ENCODE results near the gene CPSF4. TPM values are rescaled to one million over a fixed set of nuclear protein-coding genes. Genes with fewer than 3 reads are reported as not detected.
"Not testable (repeated sequence)": the region's sequence is repeated elsewhere in the genome, so short reads cannot be mapped to it uniquely, and the experiment has no call there.

CPSF4 gene
- total and polyA plus RNA-seq, 3 experiments from 2014 or later, result 22.7 to 66.6 (median 58.7) TPM

- ChIA-PET CTCF (interaction anchor here (1.0 to 2.0 kb wide), 4 partner anchors 25 to 118 kb away, joined by 3 to 7 read pairs (median 5); partner anchors contain the start of gene ZNF655), POLR2A (interaction anchor here (0.7 to 1.9 kb wide), 10 partner anchors 25 to 125 kb away, joined by 3 to 24 read pairs (median 4); partner anchors contain the start of genes BUD31, FAM200A, PDAP1 and ZNF655)
- peak in 3 of 5 donors; percentile 8 to 59 (median 54) for DNase-seq
- peak overlapping the region; percentile 99 for H3K27ac ChIP-seq (ENCODE audit: low read depth, low read length)
- Mint-ChIP-seq H3K27ac (peak overlapping the region; percentile 90 to 100 (median 99)), H3K9me3 (peaks cover 0 to 1% (median 1%) of the 10 kb centered on the region in 5 donors), H3K4me1 (peaks cover 21 to 46% (median 45%) of the 10 kb centered on the region in 3 donors), H3K4me3 (peak overlapping the region; percentile 94 to 100 (median 99)), H3K36me3 (peaks cover 10 to 44% (median 12%) of the 10 kb centered on the region in 3 donors), H3K27me3 (no peaks in the 10 kb centered on the region)
- H3K27me3 ChIP-seq (ENCODE audit: insufficient read depth, low read length, poor library complexity, severe bottlenecking), result no peaks in the 10 kb centered on the region
- peaks cover 6% of the 10 kb centered on the region for H3K36me3 ChIP-seq (ENCODE audit: insufficient read depth, low read length)
- peak overlapping the region; percentile 98 for H3K4me3 ChIP-seq (ENCODE audit: low read length)
- H3K9me3 ChIP-seq (ENCODE audit: low read length), result peaks cover under 1% of the 10 kb centered on the region
- H3K4me1 ChIP-seq (ENCODE audit: insufficient read depth, low read length), result peaks cover 29% of the 10 kb centered on the region
Measured at GRCh38 chr7:99499371-99499720, 60.6 kb downstream of the CPSF4 start.

DNA sequence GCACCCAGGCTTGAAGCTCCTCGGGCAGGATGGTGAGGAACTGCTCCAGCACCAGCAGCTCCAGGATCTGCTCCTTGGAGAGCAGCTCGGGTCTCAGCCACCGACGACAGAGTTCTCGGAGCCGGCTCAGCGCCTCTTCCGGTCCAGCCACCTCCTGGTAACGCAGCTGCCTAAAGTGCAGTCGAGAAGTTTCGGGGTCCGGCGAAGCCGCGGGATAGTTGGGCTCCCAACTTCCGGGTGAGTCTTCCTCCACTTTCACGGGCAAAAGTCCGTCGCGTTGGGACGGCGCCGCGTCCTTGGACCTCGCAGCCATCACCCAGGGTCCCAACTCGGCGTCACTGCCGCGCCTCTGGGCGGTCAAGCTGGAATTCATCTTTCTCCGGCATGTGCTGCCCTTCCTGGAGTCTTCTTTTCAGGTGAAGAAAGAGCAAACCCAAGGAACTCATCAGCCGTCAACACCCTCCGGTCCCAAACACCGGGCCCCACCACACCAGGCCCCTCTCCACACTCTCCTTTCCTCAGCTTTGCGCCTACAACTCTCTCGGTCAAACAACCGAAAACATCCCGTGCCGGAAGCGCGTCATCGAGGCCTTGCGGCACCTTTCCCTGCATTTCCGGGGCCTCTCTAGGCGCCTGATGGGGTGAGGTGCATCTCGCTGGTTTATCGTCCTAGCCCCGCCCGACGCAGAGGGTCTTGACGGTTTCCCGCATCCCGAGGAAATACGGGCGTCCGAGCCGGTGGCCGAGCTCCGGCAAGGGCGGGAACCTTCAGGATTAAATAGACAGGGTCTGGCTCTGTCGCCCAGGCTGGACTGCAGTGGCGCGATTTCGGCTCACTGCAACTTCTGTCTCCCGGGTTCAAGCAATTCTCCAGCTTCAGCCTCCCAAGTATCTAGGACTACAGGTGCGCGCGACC, 61.2 kb downstream of the CPSF4 start, which contains the start of gene ZNF394:
Gene ZNF394 (minus strand): TSS at position 561 of the 916 bp plus-strand sequence. CDS start 188 bp downstream, at position 373.
- H3K27me3 ChIP-seq (ENCODE audit: insufficient read depth, low read length, poor library complexity, severe bottlenecking), result no peaks in the 10 kb centered on the region
- Mint-ChIP-seq H3K36me3 (peaks cover 7 to 44% (median 11%) of the 10 kb centered on the region in 3 donors), H3K4me1 (peaks cover 21 to 50% (median 46%) of the 10 kb centered on the region in 3 donors), H3K9me3 (no peaks in the 10 kb centered on the region), H3K27me3 (no peaks in the 10 kb centered on the region), H3K4me3 (peak within 1 kb of the TSS; percentile 94 to 100 (median 99)), H3K27ac (peak within 1 kb of the TSS; percentile 90 to 100 (median 99))
- no peaks in the 10 kb centered on the region for H3K9me3 ChIP-seq (ENCODE audit: low read length)
- DNase-seq, result peak; percentile 83 to 93 (median 84)
- POLR2A ChIA-PET, result interaction anchor here (0.5 to 1.9 kb wide), 13 partner anchors 26 to 124 kb away, joined by 3 to 24 read pairs (median 4); partner anchors contain the start of genes BUD31, FAM200A, PDAP1 and PTCD1
- peaks cover 5% of the 10 kb centered on the region for H3K36me3 ChIP-seq (ENCODE audit: insufficient read depth, low read length)
- H3K4me1 ChIP-seq (ENCODE audit: insufficient read depth, low read length), result peaks cover 29% of the 10 kb centered on the region
- CTCF ChIA-PET, result interaction anchor here (1.0 to 2.0 kb wide), 4 partner anchors 26 to 117 kb away, joined by 3 to 7 read pairs (median 5); partner anchors contain the start of gene ZNF655
- peak within 1 kb of the TSS; percentile 99 for H3K27ac ChIP-seq (ENCODE audit: low read depth, low read length)
- H3K4me3 ChIP-seq (ENCODE audit: low read length), result peak within 1 kb of the TSS; percentile 98

- DNase-seq, result no peak
- ChIA-PET POLR2A (interaction anchor here (0.5 to 1.9 kb wide), 12 partner anchors 34 to 125 kb away, joined by 3 to 24 read pairs (median 4); partner anchors contain the start of genes BUD31, FAM200A, PDAP1 and PTCD1), CTCF (interaction anchor here (1.6 to 2.0 kb wide), 3 partner anchors 27 to 117 kb away, joined by 4 to 7 read pairs (median 6); partner anchors contain the start of gene ZNF655)
- peaks cover 5% of the 10 kb centered on the region for H3K36me3 ChIP-seq (ENCODE audit: insufficient read depth, low read length)
- no peaks in the 10 kb centered on the region for H3K9me3 Mint-ChIP-seq
- H3K4me3 ChIP-seq (ENCODE audit: low read length), result peak overlapping the region; percentile 98
- peak overlapping the region; percentile 94 to 100 (median 99) for H3K4me3 Mint-ChIP-seq
- no peaks in the 10 kb centered on the region for H3K27me3 Mint-ChIP-seq
- no peaks in the 10 kb centered on the region for H3K27me3 ChIP-seq (ENCODE audit: insufficient read depth, low read length, poor library complexity, severe bottlenecking)
- no peaks in the 10 kb centered on the region for H3K9me3 ChIP-seq (ENCODE audit: low read length)
- H3K4me1 ChIP-seq (ENCODE audit: insufficient read depth, low read length), result peaks cover 34% of the 10 kb centered on the region
- H3K27ac Mint-ChIP-seq, result peak overlapping the region; percentile 90 to 100 (median 99)
- peaks cover 7 to 41% (median 11%) of the 10 kb centered on the region in 3 donors for H3K36me3 Mint-ChIP-seq
- peaks cover 25 to 57% (median 50%) of the 10 kb centered on the region in 3 donors for H3K4me1 Mint-ChIP-seq
- peak overlapping the region; percentile 99 for H3K27ac ChIP-seq (ENCODE audit: low read depth, low read length)
Measured at GRCh38 chr7:99500637-99501009, 61.9 kb downstream of the CPSF4 start.

DNA sequence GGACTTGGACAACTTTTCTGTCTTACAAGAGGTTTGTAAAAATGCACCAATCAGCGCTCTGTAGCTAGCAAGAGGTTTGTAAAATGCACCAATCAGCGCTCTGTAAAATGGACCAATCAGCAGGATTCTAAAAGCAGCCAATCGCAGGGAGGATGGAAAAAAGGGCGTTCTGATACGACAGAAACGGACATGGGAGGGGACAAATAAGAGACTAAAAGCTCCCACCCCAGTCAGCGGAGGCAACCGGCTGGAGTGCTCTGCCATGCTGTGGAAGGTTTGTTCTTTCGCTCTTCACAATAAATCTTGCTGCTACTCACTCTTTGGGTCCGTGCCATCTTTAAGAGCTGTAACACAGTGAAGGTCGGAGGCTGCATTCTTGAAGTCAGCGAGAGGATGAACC, 62.5 kb downstream of the CPSF4 start:
- not testable (repeated sequence) for H3K36me3 ChIP-seq (ENCODE audit: insufficient read depth, low read length); H3K4me3 ChIP-seq (ENCODE audit: low read length); H3K27ac ChIP-seq (ENCODE audit: low read depth, low read length); H3K27me3 ChIP-seq (ENCODE audit: insufficient read depth, low read length, poor library complexity, severe bottlenecking); H3K27me3 Mint-ChIP-seq; H3K9me3 ChIP-seq (ENCODE audit: low read length); H3K9me3 Mint-ChIP-seq; DNase-seq
- peaks cover 38% of the 10 kb centered on the region for H3K4me1 ChIP-seq (ENCODE audit: insufficient read depth, low read length)
- peaks cover 7 to 38% (median 8%) of the 10 kb centered on the region in 3 donors for H3K36me3 Mint-ChIP-seq
- H3K27ac Mint-ChIP-seq, result peak overlapping the region in 4 of 8 donors; percentile 40 to 90 (median 59)
- peak overlapping the region; percentile 94 to 100 (median 99) for H3K4me3 Mint-ChIP-seq
- H3K4me1 Mint-ChIP-seq, result peaks cover 28 to 60% (median 54%) of the 10 kb centered on the region in 3 donors
- CTCF ChIA-PET, result interaction anchor here (2.0 kb wide), 1 partner anchor 27 kb away, joined by 6 read pairs; no protein-coding TSS in a partner anchor
- POLR2A ChIA-PET, result interaction anchor here (0.6 to 1.1 kb wide), 2 partner anchors 57 to 124 kb away, joined by 3 to 4 read pairs; no protein-coding TSS in a partner anchor

DNA sequence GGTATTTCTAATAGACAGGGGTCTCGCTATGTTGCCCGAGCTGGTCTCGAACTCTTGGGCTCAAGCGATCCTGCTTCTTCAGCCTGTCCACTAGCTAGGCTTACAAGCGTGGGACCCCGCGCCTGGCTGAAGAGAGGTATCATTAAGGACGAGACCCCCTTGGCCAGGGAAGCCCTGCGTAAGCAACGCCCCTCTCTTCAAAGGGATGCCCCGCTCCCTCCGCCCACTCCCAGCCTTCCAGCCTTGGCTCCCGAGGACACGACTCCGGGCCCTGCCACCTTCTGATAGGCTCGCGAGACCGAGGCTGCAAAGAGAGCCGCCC, 65.5 kb downstream of the CPSF4 start:
- peaks cover 0 to 3% of the 10 kb centered on the region in 2 donors for H3K27me3 Mint-ChIP-seq
- peaks cover 0 to 22% (median 0%) of the 10 kb centered on the region in 3 donors for H3K36me3 Mint-ChIP-seq
- no peak for DNase-seq
- no peaks in the 10 kb centered on the region for H3K9me3 Mint-ChIP-seq
- ChIA-PET POLR2A (interaction anchor here (0.5 to 3.3 kb wide), 13 partner anchors 8 to 1082 kb away, joined by 3 to 34 read pairs (median 5); partner anchors contain the start of genes ATP5MF, BUD31, CPSF4 and FAM200A), CTCF (interaction anchor here (0.7 to 2.0 kb wide), 7 partner anchors 10 to 96 kb away, joined by 3 to 6 read pairs (median 3); partner anchors contain the start of genes BUD31, PDAP1 and ZNF655)
- peak overlapping the region; percentile 94 for H3K4me3 ChIP-seq (ENCODE audit: low read length)
- no peaks in the 10 kb centered on the region for H3K27me3 ChIP-seq (ENCODE audit: insufficient read depth, low read length, poor library complexity, severe bottlenecking)
- no peaks in the 10 kb centered on the region for H3K36me3 ChIP-seq (ENCODE audit: insufficient read depth, low read length)
- peak overlapping the region; percentile 75 for H3K27ac ChIP-seq (ENCODE audit: low read depth, low read length)
- no peaks in the 10 kb centered on the region for H3K9me3 ChIP-seq (ENCODE audit: low read length)
- peak overlapping the region; percentile 94 to 100 (median 97) for H3K4me3 Mint-ChIP-seq
- peaks cover 23 to 51% (median 41%) of the 10 kb centered on the region in 3 donors for H3K4me1 Mint-ChIP-seq
- H3K27ac Mint-ChIP-seq, result peak overlapping the region; percentile 92 to 100 (median 99)
- H3K4me1 ChIP-seq (ENCODE audit: insufficient read depth, low read length), result peaks cover 26% of the 10 kb centered on the region

- peak; percentile 95 to 98 (median 97) for DNase-seq
- no peaks in the 10 kb centered on the region for H3K36me3 ChIP-seq (ENCODE audit: insufficient read depth, low read length)
- peaks cover 0 to 18% (median 0%) of the 10 kb centered on the region in 3 donors for H3K36me3 Mint-ChIP-seq
- H3K4me3 Mint-ChIP-seq, result peak within 1 kb of the TSS; percentile 94 to 100 (median 97)
- H3K9me3 Mint-ChIP-seq, result no peaks in the 10 kb centered on the region
- no peaks in the 10 kb centered on the region for H3K27me3 ChIP-seq (ENCODE audit: insufficient read depth, low read length, poor library complexity, severe bottlenecking)
- ChIA-PET CTCF (interaction anchor here (0.7 to 2.0 kb wide), 8 partner anchors 9 to 96 kb away, joined by 3 to 6 read pairs (median 3); partner anchors contain the start of genes ATP5MF, BUD31, PDAP1 and ZNF655), POLR2A (interaction anchor here (0.5 to 3.3 kb wide), 14 partner anchors 9 to 1081 kb away, joined by 3 to 34 read pairs (median 6); partner anchors contain the start of genes ATP5MF, BUD31, CPSF4 and FAM200A)
- peak within 1 kb of the TSS; percentile 75 for H3K27ac ChIP-seq (ENCODE audit: low read depth, low read length)
- peaks cover 0 to 3% of the 10 kb centered on the region in 2 donors for H3K27me3 Mint-ChIP-seq
- peak within 1 kb of the TSS; percentile 94 for H3K4me3 ChIP-seq (ENCODE audit: low read length)
- H3K4me1 ChIP-seq (ENCODE audit: insufficient read depth, low read length), result peaks cover 26% of the 10 kb centered on the region
- H3K4me1 Mint-ChIP-seq, result peaks cover 23 to 49% (median 38%) of the 10 kb centered on the region in 3 donors
- H3K9me3 ChIP-seq (ENCODE audit: low read length), result no peaks in the 10 kb centered on the region
- peak within 1 kb of the TSS; percentile 92 to 100 (median 99) for H3K27ac Mint-ChIP-seq
Measured at GRCh38 chr7:99504603-99505323, 66.0 kb downstream of the CPSF4 start, which contains the start of gene ZKSCAN5. Gene ZKSCAN5, plus strand, starts transcription at chr7:99504662. Its CDS starts 1,383 bp downstream, at chr7:99506045.
